HEK293 (cell line): Measurements from ENCODE around the gene LRIG3.
A peak's percentile ranks its signal among the peaks of the same experiment; 100 is the strongest.

Experiments
- AEBP2 ChIP-seq: fragments of 450-650 bp; formaldehyde crosslinking; IDR thresholded peaks from 2 replicates; pipeline ENCODE4 v1.5.1; 2016; ENCODE audit warnings: missing biosample characterization, missing genetic modification characterization, borderline replicate concordance
- FEZF1 ChIP-seq: fragments of 450-650 bp; formaldehyde crosslinking; IDR thresholded peaks from 2 replicates; pipeline ENCODE4 v1.5.1; 2016; ENCODE audit warnings: missing biosample characterization, missing genetic modification characterization
- GLIS1 ChIP-seq: fragments of 450-650 bp; formaldehyde crosslinking; IDR thresholded peaks from 2 replicates; pipeline ENCODE4 v1.5.1; 2016; ENCODE audit warnings: missing biosample characterization, missing genetic modification characterization
- HOXC10 ChIP-seq: sonication (generic); formaldehyde crosslinking; IDR thresholded peaks from 2 replicates; pipeline ENCODE4 v1.8.1; 2023; ENCODE audit warnings: mild to moderate bottlenecking, missing genetic modification reagents
- MYNN ChIP-seq: fragments of 450-650 bp; formaldehyde crosslinking; IDR thresholded peaks from 2 replicates; pipeline ENCODE4 v1.5.1; 2016; ENCODE audit warnings: missing biosample characterization, missing genetic modification characterization, borderline replicate concordance
- MZF1 ChIP-seq: fragments of 450-650 bp; formaldehyde crosslinking; IDR thresholded peaks from 2 replicates; pipeline ENCODE4 v1.5.1; 2017; ENCODE audit warnings: missing biosample characterization, missing genetic modification characterization, borderline replicate concordance
- SETDB1 ChIP-seq: IDR thresholded peaks from one replicate; pipeline ENCODE4 v1.6.1; 2017; ENCODE audit warnings: mild to moderate bottlenecking, low read length, moderate library complexity, mixed read lengths; ENCODE audit not compliant: insufficient read length
- ZBTB1 ChIP-seq: fragments of 450-650 bp; formaldehyde crosslinking; IDR thresholded peaks from 2 replicates; pipeline ENCODE4 v1.5.1; 2016; ENCODE audit warnings: missing biosample characterization, missing genetic modification characterization
- ZBTB6 ChIP-seq: fragments of 450-650 bp; formaldehyde crosslinking; IDR thresholded peaks from 2 replicates; pipeline ENCODE4 v1.5.1; 2017; ENCODE audit warnings: missing biosample characterization, missing genetic modification characterization
- ZFHX2 ChIP-seq: fragments of 450-650 bp; formaldehyde crosslinking; conservative IDR thresholded peaks from 2 replicates; pipeline ENCODE4 v1.5.1; 2016; ENCODE audit warnings: missing biosample characterization, missing genetic modification characterization
- ZNF133 ChIP-seq: fragments of 450-650 bp; formaldehyde crosslinking; IDR thresholded peaks from 2 replicates; pipeline ENCODE4 v1.5.1; 2016; ENCODE audit warnings: missing biosample characterization, missing genetic modification characterization
- ZNF175 ChIP-seq: fragments of 450-650 bp; formaldehyde crosslinking; IDR thresholded peaks from 2 replicates; pipeline ENCODE4 v1.5.1; 2016; ENCODE audit warnings: missing biosample characterization, missing genetic modification characterization
- ZNF2 ChIP-seq: fragments of 450-650 bp; formaldehyde crosslinking; IDR thresholded peaks from 2 replicates; pipeline ENCODE4 v1.5.1; 2016; ENCODE audit warnings: missing biosample characterization, missing genetic modification characterization
- ZNF24 ChIP-seq: fragments of 450-650 bp; formaldehyde crosslinking; IDR thresholded peaks from 2 replicates; pipeline ENCODE4 v1.5.1; 2016; ENCODE audit warnings: missing biosample characterization, missing genetic modification characterization
- ZNF266 ChIP-seq: fragments of 450-650 bp; formaldehyde crosslinking; IDR thresholded peaks from 2 replicates; pipeline ENCODE4 v1.5.1; 2016; ENCODE audit warnings: missing biosample characterization, missing genetic modification characterization, low read depth
- ZNF521 ChIP-seq: fragments of 450-650 bp; formaldehyde crosslinking; IDR thresholded peaks from 2 replicates; pipeline ENCODE4 v1.5.1; 2017; ENCODE audit warnings: missing biosample characterization, mild to moderate bottlenecking, missing genetic modification characterization
- ZNF529 ChIP-seq: fragments of 450-650 bp; formaldehyde crosslinking; IDR thresholded peaks from 2 replicates; pipeline ENCODE4 v1.5.1; 2017; ENCODE audit warnings: missing genetic modification characterization, missing biosample characterization; ENCODE audit not compliant: insufficient replicate concordance
- ZNF530 ChIP-seq: fragments of 450-650 bp; formaldehyde crosslinking; IDR thresholded peaks from 2 replicates; pipeline ENCODE4 v1.5.1; 2016; ENCODE audit warnings: low read depth, missing biosample characterization, missing genetic modification characterization
- ZNF555 ChIP-seq: fragments of 450-650 bp; formaldehyde crosslinking; conservative IDR thresholded peaks from 2 replicates; pipeline ENCODE4 v1.5.1; 2017; ENCODE audit warnings: missing biosample characterization, mild to moderate bottlenecking, missing genetic modification characterization, inconsistent platforms
- ZNF571 ChIP-seq: fragments of 450-650 bp; formaldehyde crosslinking; IDR thresholded peaks from 2 replicates; pipeline ENCODE4 v1.5.0; 2017; ENCODE audit warnings: missing biosample characterization, missing genetic modification characterization
- ZNF621 ChIP-seq: fragments of 450-650 bp; formaldehyde crosslinking; IDR thresholded peaks from 2 replicates; pipeline ENCODE4 v1.5.1; 2017; ENCODE audit warnings: missing biosample characterization, missing genetic modification characterization
- ZNF670 ChIP-seq: fragments of 450-650 bp; formaldehyde crosslinking; IDR thresholded peaks from 2 replicates; pipeline ENCODE4 v1.5.1; 2016; ENCODE audit warnings: missing biosample characterization, missing genetic modification characterization, low read depth
- ZNF692 ChIP-seq: fragments of 450-650 bp; formaldehyde crosslinking; IDR thresholded peaks from 2 replicates; pipeline ENCODE4 v1.5.1; 2016; ENCODE audit warnings: missing biosample characterization, missing genetic modification characterization
- ZNF704 ChIP-seq: fragments of 450-650 bp; formaldehyde crosslinking; IDR thresholded peaks from 2 replicates; pipeline ENCODE4 v1.5.1; 2016; ENCODE audit warnings: missing biosample characterization, missing genetic modification characterization
- ZNF747 ChIP-seq: fragments of 450-650 bp; formaldehyde crosslinking; IDR thresholded peaks from 2 replicates; pipeline ENCODE4 v1.5.1; 2016; ENCODE audit warnings: missing biosample characterization, missing genetic modification characterization
- ZNF785 ChIP-seq: fragments of 450-650 bp; formaldehyde crosslinking; IDR thresholded peaks from 2 replicates; pipeline ENCODE4 v1.5.1; 2016; ENCODE audit warnings: missing biosample characterization, missing genetic modification characterization
- ZNF837 ChIP-seq: fragments of 450-650 bp; formaldehyde crosslinking; IDR thresholded peaks from 2 replicates; pipeline ENCODE4 v1.5.1; 2016; ENCODE audit warnings: missing biosample characterization, missing genetic modification characterization
- ZSCAN30 ChIP-seq: fragments of 450-650 bp; IDR thresholded peaks from 2 replicates; pipeline ENCODE4 v1.5.1; 2018; ENCODE audit warnings: missing biosample characterization, mild to moderate bottlenecking, missing genetic modification characterization, moderate library complexity
- TF ChIP-seq, protein P1 (sequence below): fragments of 450-650 bp; formaldehyde crosslinking; IDR thresholded peaks from 2 replicates; pipeline ENCODE4 v1.5.1; 2017; ENCODE audit warnings: missing biosample characterization, missing genetic modification characterization
- TF ChIP-seq, protein P2 (sequence below): fragments of 450-650 bp; formaldehyde crosslinking; IDR thresholded peaks from 2 replicates; pipeline ENCODE4 v1.5.1; 2016; ENCODE audit warnings: missing biosample characterization, missing genetic modification characterization, low read depth
- TF ChIP-seq, protein P3 (sequence below): fragments of 450-650 bp; formaldehyde crosslinking; IDR thresholded peaks from 2 replicates; pipeline ENCODE4 v1.5.1; 2016; ENCODE audit warnings: missing biosample characterization, missing genetic modification characterization

The LRIG3 gene

GRCh38 chr12:58877243-58877743, 43.0 kb downstream of the LRIG3 start (continued):
- no peak for TF ChIP-seq ZSCAN30 (tag by site-specific recombination)
- no peak for TF ChIP-seq MYNN (tag by site-specific recombination)
- TF ChIP-seq MZF1 (tag by site-specific recombination): peak; percentile 51; the same call in 1 of the 2 replicates
- no peak for TF ChIP-seq ZNF704 (tag by site-specific recombination)
- no peak for TF ChIP-seq HOXC10 (CRISPR knock-in tag)
- TF ChIP-seq ZNF747 (tag by site-specific recombination): no peak
- TF ChIP-seq ZNF2 (tag by site-specific recombination): no peak
- no peak for TF ChIP-seq ZNF530 (tag by site-specific recombination)
- no peak for TF ChIP-seq ZNF133 (tag by site-specific recombination)
- TF ChIP-seq AEBP2 (tag by site-specific recombination): no peak
- TF ChIP-seq ZNF621 (tag by site-specific recombination): no peak
- TF ChIP-seq ZFHX2: peak; percentile 99
- no peak for TF ChIP-seq ZNF24 (tag by site-specific recombination)
- TF ChIP-seq ZNF571 (tag by site-specific recombination): no peak
- TF ChIP-seq ZNF555: no peak
- TF ChIP-seq ZNF521: no peak
- TF ChIP-seq ZNF670 (tag by site-specific recombination): no peak
- no peak for TF ChIP-seq SETDB1
- TF ChIP-seq FEZF1 (tag by site-specific recombination): no peak
- TF ChIP-seq ZNF529 (tag by site-specific recombination): no peak
- no peak for TF ChIP-seq ZBTB6
- TF ChIP-seq GLIS1: no peak
- TF ChIP-seq, protein P1, sequence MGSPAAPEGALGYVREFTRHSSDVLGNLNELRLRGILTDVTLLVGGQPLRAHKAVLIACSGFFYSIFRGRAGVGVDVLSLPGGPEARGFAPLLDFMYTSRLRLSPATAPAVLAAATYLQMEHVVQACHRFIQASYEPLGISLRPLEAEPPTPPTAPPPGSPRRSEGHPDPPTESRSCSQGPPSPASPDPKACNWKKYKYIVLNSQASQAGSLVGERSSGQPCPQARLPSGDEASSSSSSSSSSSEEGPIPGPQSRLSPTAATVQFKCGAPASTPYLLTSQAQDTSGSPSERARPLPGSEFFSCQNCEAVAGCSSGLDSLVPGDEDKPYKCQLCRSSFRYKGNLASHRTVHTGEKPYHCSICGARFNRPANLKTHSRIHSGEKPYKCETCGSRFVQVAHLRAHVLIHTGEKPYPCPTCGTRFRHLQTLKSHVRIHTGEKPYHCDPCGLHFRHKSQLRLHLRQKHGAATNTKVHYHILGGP (tag by site-specific recombination): no peak
- no peak for TF ChIP-seq ZNF692 (tag by site-specific recombination)
- TF ChIP-seq, protein P2, sequence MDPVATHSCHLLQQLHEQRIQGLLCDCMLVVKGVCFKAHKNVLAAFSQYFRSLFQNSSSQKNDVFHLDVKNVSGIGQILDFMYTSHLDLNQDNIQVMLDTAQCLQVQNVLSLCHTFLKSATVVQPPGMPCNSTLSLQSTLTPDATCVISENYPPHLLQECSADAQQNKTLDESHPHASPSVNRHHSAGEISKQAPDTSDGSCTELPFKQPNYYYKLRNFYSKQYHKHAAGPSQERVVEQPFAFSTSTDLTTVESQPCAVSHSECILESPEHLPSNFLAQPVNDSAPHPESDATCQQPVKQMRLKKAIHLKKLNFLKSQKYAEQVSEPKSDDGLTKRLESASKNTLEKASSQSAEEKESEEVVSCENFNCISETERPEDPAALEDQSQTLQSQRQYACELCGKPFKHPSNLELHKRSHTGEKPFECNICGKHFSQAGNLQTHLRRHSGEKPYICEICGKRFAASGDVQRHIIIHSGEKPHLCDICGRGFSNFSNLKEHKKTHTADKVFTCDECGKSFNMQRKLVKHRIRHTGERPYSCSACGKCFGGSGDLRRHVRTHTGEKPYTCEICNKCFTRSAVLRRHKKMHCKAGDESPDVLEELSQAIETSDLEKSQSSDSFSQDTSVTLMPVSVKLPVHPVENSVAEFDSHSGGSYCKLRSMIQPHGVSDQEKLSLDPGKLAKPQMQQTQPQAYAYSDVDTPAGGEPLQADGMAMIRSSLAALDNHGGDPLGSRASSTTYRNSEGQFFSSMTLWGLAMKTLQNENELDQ (tag by site-specific recombination): no peak
- no peak for TF ChIP-seq ZNF266 (tag by site-specific recombination)
- no peak for TF ChIP-seq ZBTB1 (tag by site-specific recombination)
- no peak for TF ChIP-seq ZNF175 (tag by site-specific recombination)
- TF ChIP-seq ZNF837 (tag by site-specific recombination): no peak
- no peak for TF ChIP-seq ZNF785 (tag by site-specific recombination)
- TF ChIP-seq, protein P3, sequence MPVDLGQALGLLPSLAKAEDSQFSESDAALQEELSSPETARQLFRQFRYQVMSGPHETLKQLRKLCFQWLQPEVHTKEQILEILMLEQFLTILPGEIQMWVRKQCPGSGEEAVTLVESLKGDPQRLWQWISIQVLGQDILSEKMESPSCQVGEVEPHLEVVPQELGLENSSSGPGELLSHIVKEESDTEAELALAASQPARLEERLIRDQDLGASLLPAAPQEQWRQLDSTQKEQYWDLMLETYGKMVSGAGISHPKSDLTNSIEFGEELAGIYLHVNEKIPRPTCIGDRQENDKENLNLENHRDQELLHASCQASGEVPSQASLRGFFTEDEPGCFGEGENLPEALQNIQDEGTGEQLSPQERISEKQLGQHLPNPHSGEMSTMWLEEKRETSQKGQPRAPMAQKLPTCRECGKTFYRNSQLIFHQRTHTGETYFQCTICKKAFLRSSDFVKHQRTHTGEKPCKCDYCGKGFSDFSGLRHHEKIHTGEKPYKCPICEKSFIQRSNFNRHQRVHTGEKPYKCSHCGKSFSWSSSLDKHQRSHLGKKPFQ (tag by site-specific recombination): no peak
